Keratinocyte (primary cell): ENCODE data around the gene ALPI. TPM values are rescaled to one million over a fixed set of nuclear protein-coding genes. Genes with fewer than 3 reads are reported as not detected.
"Not testable (repeated sequence)": the region's sequence is repeated elsewhere in the genome, so short reads cannot be mapped to it uniquely, and the experiment has no call there.

ENCODE experiments used
- DNase-seq: peaks from one replicate; pipeline ENCODE4 v3.0.0-alpha.2; 2011; ENCODE audit warnings: low read depth, missing footprints, low spot score
- FAIRE-seq: peaks from 2 replicates; lab custom pipeline; 2011; peaks lifted over from hg19 to GRCh38; lab: Jason Lieb, UNC
- H2AFZ ChIP-seq: 2 replicates; pipeline ENCODE4 v1.6.0; 2012; ENCODE audit warnings: low read length, control low read depth, inconsistent platforms; ENCODE audit not compliant: control insufficient read depth
- H3K27ac ChIP-seq: 2 replicates; pipeline ENCODE4 v1.5.1; 2011; ENCODE audit warnings: low read length; ENCODE audit not compliant: control insufficient read depth, insufficient read depth
- H3K27me3 ChIP-seq: 3 replicates; pipeline ENCODE4 v1.6.0; 2011; ENCODE audit warnings: low read length; ENCODE audit not compliant: control insufficient read depth, insufficient read depth; ENCODE audit errors: extremely low read depth
- H3K36me3 ChIP-seq, 2 experiments: 2 replicates in 1 of 2; 3 replicates in 1 of 2; pipeline ENCODE4 v1.5.1; 2011; ENCODE audit warnings: low read length in 2 of 2, mild to moderate bottlenecking in 1 of 2; ENCODE audit not compliant: control insufficient read depth in 2 of 2, insufficient read depth in 2 of 2; ENCODE audit errors: extremely low read depth in 1 of 2
- H3K4me1 ChIP-seq: 3 replicates; pipeline ENCODE4 v1.5.1; 2011; ENCODE audit warnings: low read length; ENCODE audit not compliant: control insufficient read depth, insufficient read depth; ENCODE audit errors: extremely low read depth
- H3K4me2 ChIP-seq: 3 replicates; pipeline ENCODE4 v1.6.0; 2011; ENCODE audit warnings: low read depth, low read length; ENCODE audit not compliant: control insufficient read depth, insufficient read depth; ENCODE audit errors: extremely low read depth
- H3K4me3 ChIP-seq, 3 experiments: fragments of 200-600 bp in 1 of 3; sonication (generic) in 1 of 3; 2 replicates in 2 of 3; 3 replicates in 1 of 3; pipeline ENCODE4 v1.5.1; 2011 to 2016; ENCODE audit warnings: low read length in 3 of 3, mild to moderate bottlenecking in 3 of 3, control low read depth in 2 of 3, inconsistent platforms in 1 of 3, low read depth in 1 of 3, mixed read lengths in 1 of 3, mixed run types in 1 of 3, moderate library complexity in 1 of 3; ENCODE audit not compliant: control insufficient read depth in 2 of 3, insufficient read depth in 2 of 3; ENCODE audit errors: extremely low read depth in 1 of 3
- H3K79me2 ChIP-seq: 2 replicates; pipeline ENCODE4 v1.6.0; 2012; ENCODE audit warnings: low read length; ENCODE audit not compliant: control insufficient read depth, insufficient read depth
- H3K9ac ChIP-seq: 3 replicates; pipeline ENCODE4 v1.6.0; 2011; ENCODE audit warnings: low read length; ENCODE audit not compliant: control insufficient read depth, insufficient read depth; ENCODE audit errors: extremely low read depth
- H3K9me1 ChIP-seq: 3 replicates; pipeline ENCODE4 v1.6.0; 2011; ENCODE audit warnings: low read length; ENCODE audit not compliant: control insufficient read depth, insufficient read depth; ENCODE audit errors: extremely low read depth
- H3K9me3 ChIP-seq: 2 replicates; pipeline ENCODE4 v1.5.1; 2012; ENCODE audit warnings: low read depth, low read length; ENCODE audit not compliant: control insufficient read depth
- H4K20me1 ChIP-seq: 3 replicates; pipeline ENCODE4 v1.6.0; 2011; ENCODE audit warnings: low read length; ENCODE audit not compliant: control insufficient read depth, insufficient read depth; ENCODE audit errors: extremely low read depth
- CTCF ChIP-seq, 3 experiments: IDR thresholded peaks in 1 of 3; conservative IDR thresholded peaks in 1 of 3; optimal IDR thresholded peaks in 1 of 3; 2 replicates in 2 of 3; 3 replicates in 1 of 3; pipeline versions ENCODE3 to v1.5.1; 2011; ENCODE audit warnings: low read length in 3 of 3, mild to moderate bottlenecking in 3 of 3, moderate library complexity in 2 of 3, control low read depth in 1 of 3, inconsistent platforms in 1 of 3; ENCODE audit not compliant: insufficient read depth in 2 of 3; ENCODE audit errors: extremely low read depth in 1 of 3
- EZH2 ChIP-seq: IDR thresholded peaks from one replicate; pipeline ENCODE4 v1.6.1; 2012; ENCODE audit warnings: inconsistent platforms, mild to moderate bottlenecking, low read length, moderate library complexity
- dilution Hi-C: fragments of 300-500 bp; cut with MboI; formaldehyde crosslinking; loops from one replicate; pipeline ENCODE4 v1.7.0; 2020; ENCODE audit warnings: low sequenced_read_pairs; ENCODE audit not compliant: extremely low pct_ligation_motif_present
- polyA plus RNA-seq, 5 experiments: library from polyadenylated mRNA; depleted of rRNA in 3 of 5; stranded (reverse) in 3 of 5; stranded (forward) in 1 of 5; unstranded in 1 of 5; fragments of >200 nt; gene quantifications; 1 replicate in 1 of 5; 2 replicates in 3 of 5; 3 replicates in 1 of 5; pipeline versions ENCODE4 v1.2.1 to v1.2.3, GENCODE V29; 2011 to 2012; ENCODE audit warnings: missing spikeins in 2 of 5, low read depth in 1 of 5, low replicate concordance in 1 of 5

Gene ALPI
- polyA plus RNA-seq, 1 donor (not counting 4 experiments of a cell fraction or from before 2014, with no cell fraction given) = not detected

GRCh38 chr2:232448304-232448690, 7.7 kb upstream of the ALPI start:
- H3K9ac ChIP-seq = no peak overlapping the region
- no peaks in the 10 kb centered on the region for H3K27me3 ChIP-seq
- FAIRE-seq (no peak), DNase-seq (no peak)
- H3K9me1 ChIP-seq = no peaks in the 10 kb centered on the region
- dilution Hi-C loops = loop anchor here (25.0 kb wide), 1 partner anchor 561 kb away; no protein-coding TSS in a partner anchor
- H3K9me3 ChIP-seq = no peaks in the 10 kb centered on the region
- H3K36me3 ChIP-seq = no peaks in the 10 kb centered on the region
- no peaks in the 10 kb centered on the region for H3K79me2 ChIP-seq
- H3K27ac ChIP-seq = no peak overlapping the region
- no peaks in the 10 kb centered on the region for H3K4me1 ChIP-seq
- TF ChIP-seq EZH2 (no peak), CTCF (optimal IDR thresholded peaks at IDR 0.05 in 1 of 3, IDR thresholded peaks at IDR 0.05 in 1 of 3, conservative IDR thresholded peaks at IDR 0.05 in 1 of 3; ENCODE audit: extremely low read depth in 1 of 3, insufficient read depth in 2 of 3, low read length in 3 of 3) (no peak)
- no peaks in the 10 kb centered on the region for H4K20me1 ChIP-seq
- H3K4me2 ChIP-seq = no peak overlapping the region
- no peak overlapping the region for H2AFZ ChIP-seq
- H3K4me3 ChIP-seq = no peak overlapping the region

GRCh38 chr2:232449964-232450363, 6.0 kb upstream of the ALPI start:
- Histone ChIP-seq H3K9me3 (no peaks in the 10 kb centered on the region), H3K4me3 (no peak overlapping the region), H2AFZ (no peak overlapping the region), H3K9me1 (no peaks in the 10 kb centered on the region), H3K36me3 (no peaks in the 10 kb centered on the region), H3K27ac (no peak overlapping the region), H3K79me2 (no peaks in the 10 kb centered on the region), H4K20me1 (no peaks in the 10 kb centered on the region), H3K27me3 (no peaks in the 10 kb centered on the region), H3K9ac (no peak overlapping the region), H3K4me2 (no peak overlapping the region), H3K4me1 (no peaks in the 10 kb centered on the region)
- TF ChIP-seq CTCF (optimal IDR thresholded peaks at IDR 0.05 in 1 of 3, IDR thresholded peaks at IDR 0.05 in 1 of 3, conservative IDR thresholded peaks at IDR 0.05 in 1 of 3; ENCODE audit: extremely low read depth in 1 of 3, insufficient read depth in 2 of 3, low read length in 3 of 3) = no peak
- TF ChIP-seq EZH2 = no peak
- no peak for DNase-seq
- FAIRE-seq = no peak
- dilution Hi-C loops = loop anchor here (25.0 kb wide), 1 partner anchor 563 kb away; no protein-coding TSS in a partner anchor

- H3K79me2 ChIP-seq, H4K20me1 ChIP-seq, H3K27me3 ChIP-seq, H3K36me3 ChIP-seq, H3K27ac ChIP-seq, H3K9ac ChIP-seq, H3K9me3 ChIP-seq, FAIRE-seq, H3K4me3 ChIP-seq, dilution Hi-C loops, H3K4me1 ChIP-seq, DNase-seq, H2AFZ ChIP-seq, H3K4me2 ChIP-seq, H3K9me1 ChIP-seq: not testable (repeated sequence)
Observed at GRCh38 chr2:232451645-232452044, 4.3 kb upstream of the ALPI start.
